22Rv1 (cell line): Measurements from ENCODE around the gene RFTN2.

Source experiments
- ZFX ChIP-seq: fragments of 450-650 bp; IDR thresholded peaks from 2 replicates; pipeline ENCODE4 v1.6.1; 2017; ENCODE audit warnings: antibody characterized with exemption, borderline replicate concordance
- TF ChIP-seq, protein P1 (sequence below): fragments of 450-650 bp; IDR thresholded peaks from 2 replicates; pipeline ENCODE4 v1.5.1; 2017; ENCODE audit warnings: mild to moderate bottlenecking

DNA sequence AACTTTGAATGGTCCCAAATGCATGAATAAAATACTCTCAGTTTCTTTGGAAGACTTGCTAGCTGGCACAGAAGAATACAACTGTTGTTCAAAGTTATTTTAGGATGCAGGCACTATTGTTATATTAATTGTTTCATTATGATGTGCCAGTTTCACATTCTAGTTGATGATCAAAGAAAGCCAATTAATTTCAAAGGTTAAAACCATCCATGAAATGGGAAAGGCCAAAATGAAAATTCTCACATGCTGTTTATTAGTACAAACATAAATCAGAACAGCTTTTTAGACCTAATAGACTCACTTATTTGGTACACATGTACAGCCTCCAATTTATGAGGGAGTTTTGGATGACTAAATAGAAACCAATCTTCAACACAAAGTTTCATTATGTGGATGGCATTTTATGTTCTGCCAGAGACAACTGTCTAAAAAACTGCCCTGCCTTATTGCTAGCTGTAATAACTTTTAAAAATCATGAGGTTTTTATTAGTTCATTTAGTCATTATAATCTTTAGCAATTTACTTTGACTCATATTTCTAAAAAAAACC, 42.2 kb downstream of the RFTN2 start:
- TF ChIP-seq, protein P1, sequence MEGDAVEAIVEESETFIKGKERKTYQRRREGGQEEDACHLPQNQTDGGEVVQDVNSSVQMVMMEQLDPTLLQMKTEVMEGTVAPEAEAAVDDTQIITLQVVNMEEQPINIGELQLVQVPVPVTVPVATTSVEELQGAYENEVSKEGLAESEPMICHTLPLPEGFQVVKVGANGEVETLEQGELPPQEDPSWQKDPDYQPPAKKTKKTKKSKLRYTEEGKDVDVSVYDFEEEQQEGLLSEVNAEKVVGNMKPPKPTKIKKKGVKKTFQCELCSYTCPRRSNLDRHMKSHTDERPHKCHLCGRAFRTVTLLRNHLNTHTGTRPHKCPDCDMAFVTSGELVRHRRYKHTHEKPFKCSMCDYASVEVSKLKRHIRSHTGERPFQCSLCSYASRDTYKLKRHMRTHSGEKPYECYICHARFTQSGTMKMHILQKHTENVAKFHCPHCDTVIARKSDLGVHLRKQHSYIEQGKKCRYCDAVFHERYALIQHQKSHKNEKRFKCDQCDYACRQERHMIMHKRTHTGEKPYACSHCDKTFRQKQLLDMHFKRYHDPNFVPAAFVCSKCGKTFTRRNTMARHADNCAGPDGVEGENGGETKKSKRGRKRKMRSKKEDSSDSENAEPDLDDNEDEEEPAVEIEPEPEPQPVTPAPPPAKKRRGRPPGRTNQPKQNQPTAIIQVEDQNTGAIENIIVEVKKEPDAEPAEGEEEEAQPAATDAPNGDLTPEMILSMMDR = no peak
- TF ChIP-seq ZFX = no peak
